Neuronal stem cell (in vitro differentiated cells): ENCODE results near the gene EVL.

Experiments
- DNase-seq: peaks from one replicate; pipeline ENCODE4 v3.0.0-alpha.2; 2013; ENCODE audit warnings: low spot score
- H2AFZ ChIP-seq: one replicate; pipeline ENCODE4 v1.6.1; 2013; ENCODE audit warnings: mild to moderate bottlenecking, low read length, inconsistent platforms
- H2AK5ac ChIP-seq: 2 replicates; pipeline ENCODE4 v1.6.1; 2013; ENCODE audit warnings: low read depth, mild to moderate bottlenecking, inconsistent platforms, low read length, moderate library complexity, mixed read lengths
- H2BK120ac ChIP-seq: 2 replicates; pipeline ENCODE4 v1.6.1; 2013; ENCODE audit warnings: low read depth, mild to moderate bottlenecking, inconsistent platforms, low read length, moderate library complexity, mixed read lengths
- H2BK12ac ChIP-seq: one replicate; pipeline ENCODE4 v1.6.1; 2013; ENCODE audit warnings: low read length, inconsistent platforms
- H2BK15ac ChIP-seq: 2 replicates; pipeline ENCODE4 v1.6.1; 2013; ENCODE audit warnings: mild to moderate bottlenecking, low read length, inconsistent platforms, mixed read lengths
- H2BK5ac ChIP-seq: one replicate; pipeline ENCODE4 v1.6.1; 2013; ENCODE audit warnings: inconsistent platforms, mild to moderate bottlenecking, low read length, moderate library complexity
- H3K14ac ChIP-seq: one replicate; pipeline ENCODE4 v1.6.1; 2013; ENCODE audit warnings: low read length, inconsistent platforms
- H3K18ac ChIP-seq: 2 replicates; pipeline ENCODE4 v1.6.1; 2013; ENCODE audit warnings: low read length, inconsistent platforms
- H3K23ac ChIP-seq: 2 replicates; pipeline ENCODE4 v1.6.1; 2013; ENCODE audit warnings: low read depth, mild to moderate bottlenecking, mixed read lengths, low read length, inconsistent platforms; ENCODE audit not compliant: poor library complexity
- H3K27ac ChIP-seq: replicated peaks from 3 replicates; pipeline ENCODE4 v1.5.1; 2013; ENCODE audit warnings: low read length, inconsistent platforms
- H3K27me3 ChIP-seq, 3 experiments: 2 replicates each; pipeline ENCODE4 v1.6.1; 2013; ENCODE audit warnings: low read length in 3 of 3, mild to moderate bottlenecking in 2 of 3, inconsistent platforms in 1 of 3, low read depth in 1 of 3, mixed read lengths in 1 of 3, moderate library complexity in 1 of 3; ENCODE audit not compliant: control insufficient read depth in 3 of 3, insufficient read depth in 3 of 3
- H3K36me3 ChIP-seq, 2 donors: replicated peaks in 1 of 2; 2 replicates each; pipeline ENCODE4 v1.6.1; 2013; ENCODE audit warnings: low read length in 2 of 2; ENCODE audit not compliant: control insufficient read depth in 2 of 2, insufficient read depth in 2 of 2
- H3K4ac ChIP-seq: 2 replicates; pipeline ENCODE4 v1.6.1; 2013; ENCODE audit warnings: inconsistent platforms, mild to moderate bottlenecking, low read length, moderate library complexity
- H3K4me1 ChIP-seq, 2 donors: 1 replicate in 1 of 2; 2 replicates in 1 of 2; pipeline ENCODE4 v1.6.1; 2013; ENCODE audit warnings: low read length in 2 of 2, low read depth in 1 of 2; ENCODE audit not compliant: control insufficient read depth in 2 of 2, insufficient read depth in 1 of 2
- H3K4me2 ChIP-seq: one replicate; pipeline ENCODE4 v1.6.1; 2013; ENCODE audit warnings: mild to moderate bottlenecking, low read length, inconsistent platforms; ENCODE audit not compliant: insufficient read depth, poor library complexity, severe bottlenecking
- H3K4me3 ChIP-seq, 2 donors: 2 replicates each; pipeline ENCODE4 v1.5.1; 2013; ENCODE audit warnings: low read length in 2 of 2, mild to moderate bottlenecking in 2 of 2, inconsistent platforms in 1 of 2, moderate library complexity in 1 of 2
- H3K79me1 ChIP-seq: one replicate; pipeline ENCODE4 v1.6.1; 2013; ENCODE audit warnings: low read depth, mild to moderate bottlenecking, inconsistent platforms, low read length, moderate library complexity
- H3K9ac ChIP-seq: one replicate; pipeline ENCODE4 v1.6.1; 2013; ENCODE audit warnings: mild to moderate bottlenecking, low read depth, low read length, inconsistent platforms; ENCODE audit not compliant: poor library complexity
- H3K9me3 ChIP-seq, 2 donors: replicated peaks in 1 of 2; 2 replicates each; pipeline versions ENCODE3 to v1.6.1; 2013; ENCODE audit warnings: low read length in 2 of 2, mild to moderate bottlenecking in 2 of 2, inconsistent platforms in 1 of 2, low read depth in 1 of 2, mixed read lengths in 1 of 2, moderate library complexity in 1 of 2; ENCODE audit not compliant: control insufficient read depth in 2 of 2, insufficient read depth in 1 of 2
- H4K8ac ChIP-seq: one replicate; pipeline ENCODE4 v1.6.1; 2013; ENCODE audit warnings: low read depth, mild to moderate bottlenecking, inconsistent platforms, low read length, moderate library complexity
- H4K91ac ChIP-seq: one replicate; pipeline ENCODE4 v1.6.1; 2013; ENCODE audit warnings: low read length, low read depth, mild to moderate bottlenecking, inconsistent platforms; ENCODE audit not compliant: poor library complexity
- WGBS, 2 donors: extraction: QIAGEN DNeasy Blood & Tissue Kit; methylation state at CpG; one replicate each; pipeline ENCODE4 v1.1.7; 2013; ENCODE audit warnings: missing lambda C conversion rate in 2 of 2, mixed read lengths in 1 of 2; ENCODE audit not compliant: insufficient read length in 2 of 2, insufficient replicate concordance in 1 of 2; ENCODE audit errors: extremely low coverage in 2 of 2; 5-methylcytosine and 5-hydroxymethylcytosine counted together

The EVL gene

DNA sequence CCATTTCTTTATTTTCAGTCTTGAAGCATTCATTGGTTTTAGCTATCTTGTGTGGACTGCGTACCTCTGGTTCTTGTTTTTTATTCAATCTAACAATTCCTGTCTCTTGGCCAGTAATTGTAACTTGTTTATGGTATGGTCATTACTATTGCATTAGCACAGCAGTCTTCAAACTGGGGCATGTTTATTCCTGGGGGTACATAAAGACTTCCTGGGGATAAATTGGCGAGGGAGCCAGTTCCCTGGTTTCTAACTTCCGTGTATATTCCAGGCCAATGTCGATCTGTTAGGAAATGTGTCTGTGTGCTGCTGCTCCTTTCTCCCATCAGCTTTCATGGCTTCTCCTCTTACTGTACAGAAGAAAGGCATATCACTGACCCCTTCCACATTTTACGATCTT lies 13.7 kb upstream of the EVL start:
- Histone ChIP-seq H3K9ac (no peak overlapping the region), H3K23ac (no peak overlapping the region), H3K14ac (no peak overlapping the region), H3K9me3 (peaks cover 0 to 2% of the 10 kb centered on the region in 2 donors), H2BK120ac (no peak overlapping the region), H2AK5ac (no peak overlapping the region), H3K4me1 (peaks cover 0 to 3% of the 10 kb centered on the region in 2 donors), H4K91ac (no peak overlapping the region), H3K18ac (no peak overlapping the region), H3K27me3 (no peaks in the 10 kb centered on the region), H2BK12ac (no peak overlapping the region), H3K4me3 (no peak overlapping the region), H3K27ac (no peak overlapping the region), H4K8ac (no peak overlapping the region), H2AFZ (no peak overlapping the region), H2BK15ac (no peak overlapping the region), H3K36me3 (no peaks in the 10 kb centered on the region), H3K4me2 (no peak overlapping the region), H3K79me1 (no peaks in the 10 kb centered on the region), H3K4ac (no peak overlapping the region), H2BK5ac (no peak overlapping the region)
- no peak for DNase-seq
- no CpG with 5 or more reads among the region's 5 CpGs for WGBS, 2 donors

DNA sequence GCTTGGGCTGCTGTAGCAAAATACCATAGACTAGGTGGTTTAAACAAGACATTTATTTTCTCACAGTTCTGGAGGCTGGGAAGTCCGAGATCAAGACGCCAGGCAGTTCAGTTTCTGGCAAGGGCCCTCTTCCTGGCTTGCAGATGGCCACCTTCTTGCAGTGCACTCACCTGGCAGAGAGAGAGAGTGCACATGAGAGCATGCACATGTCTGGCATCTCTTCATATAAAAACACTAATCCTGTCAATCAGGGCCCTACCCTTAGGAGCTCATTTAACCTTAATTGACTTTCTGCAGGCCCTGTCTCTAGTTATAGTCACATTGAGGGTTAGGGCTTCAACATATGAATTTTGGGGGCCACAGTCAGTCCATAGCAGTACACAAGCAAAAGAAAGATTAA lies 12.4 kb upstream of the EVL start:
- H2BK120ac ChIP-seq: no peak overlapping the region
- H3K18ac ChIP-seq: no peak overlapping the region
- H2BK5ac ChIP-seq: no peak overlapping the region
- H3K79me1 ChIP-seq: no peaks in the 10 kb centered on the region
- no peak overlapping the region for H2BK15ac ChIP-seq
- no peak for DNase-seq
- no peak overlapping the region for H3K9ac ChIP-seq
- H2BK12ac ChIP-seq: no peak overlapping the region
- no peak overlapping the region for H3K4me2 ChIP-seq
- no peaks in the 10 kb centered on the region for H3K36me3 ChIP-seq
- no peak overlapping the region for H4K91ac ChIP-seq
- H3K4me3 ChIP-seq: no peak overlapping the region
- no peak overlapping the region for H2AFZ ChIP-seq
- no peak overlapping the region for H2AK5ac ChIP-seq
- no peak overlapping the region for H3K23ac ChIP-seq
- H3K27ac ChIP-seq: no peak overlapping the region
- no peak overlapping the region for H3K4ac ChIP-seq
- peaks cover 0 to 2% of the 10 kb centered on the region in 2 donors for H3K9me3 ChIP-seq
- H3K14ac ChIP-seq: no peak overlapping the region
- H3K27me3 ChIP-seq: no peaks in the 10 kb centered on the region
- H4K8ac ChIP-seq: no peak overlapping the region
- no CpG with 5 or more reads among the region's 2 CpGs for WGBS, 2 donors
- peaks cover 0 to 3% of the 10 kb centered on the region in 2 donors for H3K4me1 ChIP-seq

DNA sequence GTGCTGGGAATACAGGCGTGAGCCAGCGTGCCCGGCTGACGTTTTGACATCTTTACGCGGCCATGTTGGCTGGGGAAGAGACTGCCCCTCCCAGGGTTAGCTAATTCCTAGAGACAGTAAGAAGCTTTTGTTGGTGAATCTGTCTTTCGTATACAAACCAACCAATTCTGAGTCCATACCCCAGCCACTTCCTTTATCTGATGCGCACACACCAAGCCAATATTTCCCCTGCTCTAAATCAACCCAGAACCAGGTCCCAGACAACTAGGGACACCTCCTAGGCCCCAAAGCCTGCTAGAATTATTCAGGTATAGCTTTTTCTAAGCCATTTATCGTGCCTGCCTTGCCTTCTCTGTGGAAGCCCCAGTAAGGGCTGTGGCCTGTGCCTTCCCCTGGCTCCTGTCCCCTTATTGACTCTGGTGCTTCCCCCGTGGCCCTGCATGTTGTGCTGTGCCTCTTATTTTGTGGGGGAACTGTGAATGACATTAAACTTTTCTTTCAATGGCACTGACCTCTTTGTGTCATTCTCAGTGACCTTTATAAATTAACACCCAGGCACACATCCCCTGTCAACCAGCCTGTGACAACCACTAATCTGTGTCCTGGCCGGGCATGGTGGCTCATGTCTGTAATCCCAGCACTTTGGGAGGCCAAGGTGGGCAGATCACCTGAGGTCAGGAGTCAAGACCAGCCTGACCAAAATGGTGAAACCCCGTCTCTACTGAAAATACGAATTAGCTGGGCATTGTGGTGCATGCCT lies 10.7 kb upstream of the EVL start:
- WGBS, 2 donors: no CpG with 5 or more reads among the region's 13 CpGs
- no peak overlapping the region for H3K18ac ChIP-seq
- H2BK120ac ChIP-seq: no peak overlapping the region
- H3K9me3 ChIP-seq: peaks cover 2 to 4% of the 10 kb centered on the region in 2 donors
- H3K4ac ChIP-seq: no peak overlapping the region
- no peak overlapping the region for H2BK5ac ChIP-seq
- H2AK5ac ChIP-seq: no peak overlapping the region
- no peak overlapping the region for H2BK15ac ChIP-seq
- H3K4me1 ChIP-seq: peaks cover 0 to 3% of the 10 kb centered on the region in 2 donors
- no peak overlapping the region for H3K14ac ChIP-seq
- H3K4me2 ChIP-seq: no peak overlapping the region
- no peaks in the 10 kb centered on the region for H3K27me3 ChIP-seq
- no peak overlapping the region for H3K9ac ChIP-seq
- no peaks in the 10 kb centered on the region for H3K36me3 ChIP-seq
- no peak overlapping the region for H4K91ac ChIP-seq
- H3K23ac ChIP-seq: no peak overlapping the region
- no peak overlapping the region for H2AFZ ChIP-seq
- no peak overlapping the region for H2BK12ac ChIP-seq
- no peak overlapping the region for H4K8ac ChIP-seq
- H3K27ac ChIP-seq: no peak overlapping the region
- no peaks in the 10 kb centered on the region for H3K79me1 ChIP-seq
- no peak overlapping the region for H3K4me3 ChIP-seq
- no peak for DNase-seq

DNA sequence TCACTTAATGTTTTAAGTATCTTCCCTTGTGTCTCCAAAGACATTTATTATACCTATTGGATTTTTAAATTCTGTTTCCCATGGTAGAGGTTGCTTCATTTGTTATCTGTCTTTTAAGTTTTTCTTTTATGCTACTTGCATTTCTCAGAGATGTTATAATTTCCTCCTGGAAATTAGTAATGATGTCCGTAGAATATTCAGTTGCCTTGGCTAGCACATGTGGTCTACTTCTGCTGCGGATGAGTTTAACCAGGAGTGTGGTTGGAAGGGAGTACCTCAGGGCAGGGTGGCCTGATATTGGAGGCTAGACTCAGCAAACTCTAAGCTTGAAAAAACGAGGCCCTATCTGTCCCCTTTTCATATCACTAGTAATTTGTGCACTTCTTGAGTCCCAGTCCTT lies 8.8 kb upstream of the EVL start:
- Histone ChIP-seq H3K4me2 (no peak overlapping the region), H3K4ac (no peak overlapping the region), H3K18ac (no peak overlapping the region), H3K4me1 (peaks cover 0 to 3% of the 10 kb centered on the region in 2 donors), H3K36me3 (no peaks in the 10 kb centered on the region), H2BK12ac (no peak overlapping the region), H3K27me3 (no peaks in the 10 kb centered on the region), H3K4me3 (no peak overlapping the region), H2AFZ (no peak overlapping the region), H3K23ac (no peak overlapping the region), H2BK5ac (no peak overlapping the region), H2AK5ac (no peak overlapping the region), H2BK120ac (no peak overlapping the region), H4K8ac (no peak overlapping the region), H3K9ac (no peak overlapping the region), H3K14ac (no peak overlapping the region), H3K27ac (no peak overlapping the region), H3K9me3 (peaks cover 0 to 13% of the 10 kb centered on the region in 2 donors), H2BK15ac (no peak overlapping the region), H3K79me1 (no peaks in the 10 kb centered on the region), H4K91ac (no peak overlapping the region)
- no CpG with 5 or more reads among the region's 3 CpGs for WGBS, 2 donors
- DNase-seq: no peak
